Gastrocnemius medialis (tissue), 4 donors: ENCODE data around the gene EFCAB6.

ENCODE experiments used
- POLR2A ChIP-seq, 2 donors: fragments of 450-650 bp; IDR thresholded peaks; one replicate each; pipeline ENCODE4 v1.6.1; 2017; ENCODE audit warnings: antibody characterized with exemption in 2 of 2, mild to moderate bottlenecking in 2 of 2, moderate library complexity in 2 of 2
- TF ChIP-seq, protein P1 (sequence below), 5 experiments: fragments of 450-650 bp in 3 of 5; fragments of 200-600 bp in 2 of 5; sonication (generic) in 2 of 5; IDR thresholded peaks in 4 of 5; conservative IDR thresholded peaks in 1 of 5; 1 replicate in 4 of 5; 2 replicates in 1 of 5; pipeline ENCODE4 v1.5.1; 2016 to 2019; ENCODE audit warnings: antibody characterized with exemption in 5 of 5, mild to moderate bottlenecking in 3 of 5, moderate library complexity in 3 of 5

DNA sequence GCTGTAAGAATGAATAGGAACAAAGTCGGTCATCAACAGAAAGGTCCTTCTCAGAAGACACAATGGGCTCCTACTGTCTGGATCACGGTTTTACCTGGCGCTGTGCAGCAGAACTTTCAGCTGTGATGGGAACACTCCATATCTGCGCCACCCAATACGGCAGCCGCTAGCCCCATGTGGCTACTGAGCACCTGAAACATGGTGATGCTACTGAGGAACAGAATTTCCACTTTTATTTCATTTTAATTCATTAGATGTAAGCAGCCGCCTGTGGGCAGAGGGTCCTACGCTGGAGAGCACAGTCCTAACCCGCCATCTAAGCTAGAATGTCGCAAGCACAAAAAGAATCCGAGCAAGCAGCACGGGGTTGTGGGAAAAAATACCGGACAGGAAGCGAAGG is 47.5 kb upstream of the EFCAB6 start:
- TF ChIP-seq, protein P1, sequence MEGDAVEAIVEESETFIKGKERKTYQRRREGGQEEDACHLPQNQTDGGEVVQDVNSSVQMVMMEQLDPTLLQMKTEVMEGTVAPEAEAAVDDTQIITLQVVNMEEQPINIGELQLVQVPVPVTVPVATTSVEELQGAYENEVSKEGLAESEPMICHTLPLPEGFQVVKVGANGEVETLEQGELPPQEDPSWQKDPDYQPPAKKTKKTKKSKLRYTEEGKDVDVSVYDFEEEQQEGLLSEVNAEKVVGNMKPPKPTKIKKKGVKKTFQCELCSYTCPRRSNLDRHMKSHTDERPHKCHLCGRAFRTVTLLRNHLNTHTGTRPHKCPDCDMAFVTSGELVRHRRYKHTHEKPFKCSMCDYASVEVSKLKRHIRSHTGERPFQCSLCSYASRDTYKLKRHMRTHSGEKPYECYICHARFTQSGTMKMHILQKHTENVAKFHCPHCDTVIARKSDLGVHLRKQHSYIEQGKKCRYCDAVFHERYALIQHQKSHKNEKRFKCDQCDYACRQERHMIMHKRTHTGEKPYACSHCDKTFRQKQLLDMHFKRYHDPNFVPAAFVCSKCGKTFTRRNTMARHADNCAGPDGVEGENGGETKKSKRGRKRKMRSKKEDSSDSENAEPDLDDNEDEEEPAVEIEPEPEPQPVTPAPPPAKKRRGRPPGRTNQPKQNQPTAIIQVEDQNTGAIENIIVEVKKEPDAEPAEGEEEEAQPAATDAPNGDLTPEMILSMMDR (IDR thresholded peaks at IDR 0.05 in 4 of 5, conservative IDR thresholded peaks at IDR 0.05 in 1 of 5) = no peak
- TF ChIP-seq POLR2A (IDR thresholded peaks at IDR 0.05) = no peak
